HCEC 1CT (cell line): ENCODE measurements around the gene CCDC69.
A peak's percentile ranks its signal among the peaks of the same experiment; 100 is the strongest.
"Not testable (repeated sequence)": the region's sequence is repeated elsewhere in the genome, so short reads cannot be mapped to it uniquely, and the experiment has no call there.

Experiments used
- DNase-seq: peaks from one replicate; pipeline ENCODE4 v3.0.0-alpha.2; 2017

Gene CCDC69

GRCh38 chr5:151219789-151220188, 4.1 kb downstream of the CCDC69 start:
- no peak for DNase-seq

GRCh38 chr5:151219138-151219537, 4.8 kb downstream of the CCDC69 start:
- DNase-seq = no peak

- no peak for DNase-seq
Measured at GRCh38 chr5:151218177-151218576, 5.7 kb downstream of the CCDC69 start.

- DNase-seq = no peak
Measured at GRCh38 chr5:151216781-151217180, 7.1 kb downstream of the CCDC69 start.

GRCh38 chr5:151215546-151215880, 8.4 kb downstream of the CCDC69 start:
- DNase-seq = no peak

- DNase-seq = no peak
Measured at GRCh38 chr5:151214614-151215545, 9.0 kb downstream of the CCDC69 start.

- peak; percentile 44 for DNase-seq
Measured at GRCh38 chr5:151213803-151214613, 9.9 kb downstream of the CCDC69 start.

GRCh38 chr5:151212406-151212798, 11.5 kb downstream of the CCDC69 start:
- no peak for DNase-seq

- no peak for DNase-seq
Measured at GRCh38 chr5:151208481-151208914, 15.4 kb downstream of the CCDC69 start.

- DNase-seq = no peak
Measured at GRCh38 chr5:151205411-151205810, 18.5 kb downstream of the CCDC69 start.

- no peak for DNase-seq
Measured at GRCh38 chr5:151204051-151204450, 19.8 kb downstream of the CCDC69 start.

GRCh38 chr5:151202381-151203139, 21.3 kb downstream of the CCDC69 start:
- DNase-seq = peak; percentile 61

- no peak for DNase-seq
Measured at GRCh38 chr5:151200913-151201595, 22.8 kb downstream of the CCDC69 start.

GRCh38 chr5:151199581-151200185, 24.2 kb downstream of the CCDC69 start:
- DNase-seq = no peak

GRCh38 chr5:151198861-151199260, 25.0 kb downstream of the CCDC69 start:
- no peak for DNase-seq

GRCh38 chr5:151197291-151197600, 26.6 kb downstream of the CCDC69 start:
- not testable (repeated sequence) for DNase-seq

- DNase-seq = no peak
Measured at GRCh38 chr5:151196556-151197290, 27.2 kb downstream of the CCDC69 start.

GRCh38 chr5:151195622-151196021, 28.3 kb downstream of the CCDC69 start:
- peak; percentile 13 for DNase-seq

GRCh38 chr5:151192626-151193025, 31.3 kb downstream of the CCDC69 start:
- no peak for DNase-seq

GRCh38 chr5:151191661-151192060, 32.2 kb downstream of the CCDC69 start:
- DNase-seq = no peak

GRCh38 chr5:151189151-151189550, 34.7 kb downstream of the CCDC69 start:
- no peak for DNase-seq

- DNase-seq = no peak
Measured at GRCh38 chr5:151186538-151186937, 37.4 kb downstream of the CCDC69 start.
